K562 (cell line): Measurements from ENCODE around the gene ZNF607. TPM values are rescaled to one million over a fixed set of nuclear protein-coding genes. Genes with fewer than 3 reads are reported as not detected.
A peak's percentile ranks its signal among the peaks of the same experiment; 100 is the strongest.

Experiments used
- BRF2 ChIP-seq: IDR thresholded peaks from 3 replicates; pipeline ENCODE4 v1.6.1; 2011; ENCODE audit warnings: borderline replicate concordance, mild to moderate bottlenecking; ENCODE audit not compliant: insufficient read length, insufficient read depth
- CCAR2 ChIP-seq: fragments of 200-400 bp; formaldehyde crosslinking; IDR thresholded peaks from 2 replicates; pipeline ENCODE4 v1.6.1; 2017; ENCODE audit warnings: mild to moderate bottlenecking, low read depth, low read length
- DLX4 ChIP-seq: fragments of 250-450 bp; sonication (Bioruptor Pico); IDR thresholded peaks from 2 replicates; pipeline ENCODE4 v1.6.1; 2021; ENCODE audit warnings: mild to moderate bottlenecking
- ELK1 ChIP-seq: sonication (generic); formaldehyde crosslinking; IDR thresholded peaks from 2 replicates; pipeline ENCODE4 v1.8.1; 2022; ENCODE audit warnings: missing genetic modification reagents
- FOXK2 ChIP-seq, 2 experiments: fragments of 450-650 bp; IDR thresholded peaks in 1 of 2; conservative IDR thresholded peaks in 1 of 2; 2 replicates each; pipeline ENCODE4 v1.6.1; 2016; ENCODE audit warnings: low read depth in 2 of 2, mild to moderate bottlenecking in 1 of 2
- HDGF ChIP-seq: fragments of 450-650 bp; IDR thresholded peaks from 2 replicates; pipeline ENCODE4 v1.6.1; 2016
- ILK ChIP-seq: fragments of 450-650 bp; IDR thresholded peaks from 2 replicates; pipeline ENCODE4 v1.6.1; 2016; ENCODE audit warnings: missing genetic modification characterization, low read depth, mild to moderate bottlenecking, missing compliant biosample characterization, moderate library complexity, borderline replicate concordance
- KLF10 ChIP-seq: fragments of 250-450 bp; sonication (Bioruptor Pico); IDR thresholded peaks from 2 replicates; pipeline ENCODE4 v1.6.1; 2021; ENCODE audit warnings: matching md5 sums
- NCOA6 ChIP-seq: fragments of 450-650 bp; IDR thresholded peaks from 2 replicates; pipeline ENCODE4 v1.6.1; 2017; ENCODE audit warnings: mild to moderate bottlenecking
- NR2C2 ChIP-seq, 2 experiments: fragments of 200-800 bp in 1 of 2; sonication (Bioruptor generic) in 1 of 2; sonication (generic) in 1 of 2; formaldehyde crosslinking in 1 of 2; IDR thresholded peaks; 2 replicates each; pipeline versions ENCODE4 v1.6.1 to v1.8.0; 2016 to 2022; ENCODE audit warnings: mild to moderate bottlenecking in 1 of 2, missing compliant biosample characterization in 1 of 2, missing genetic modification characterization in 1 of 2, missing genetic modification reagents in 1 of 2
- RBM25 ChIP-seq: fragments of 200-400 bp; formaldehyde crosslinking; IDR thresholded peaks from 2 replicates; pipeline ENCODE4 v1.6.1; 2018; ENCODE audit warnings: low read length, low read depth, moderate library complexity; ENCODE audit not compliant: severe bottlenecking
- THRB ChIP-seq: fragments of 450-650 bp; formaldehyde crosslinking; conservative IDR thresholded peaks from 2 replicates; pipeline ENCODE4 v1.4.0; 2022; ENCODE audit warnings: mild to moderate bottlenecking, missing genetic modification characterization
- TRIM25 ChIP-seq: fragments of 450-650 bp; IDR thresholded peaks from 2 replicates; pipeline ENCODE4 v1.7.0; 2016; ENCODE audit warnings: borderline replicate concordance
- TSHZ1 ChIP-seq: fragments of 250-450 bp; sonication (Bioruptor Pico); IDR thresholded peaks from 2 replicates; pipeline ENCODE4 v1.4.0; 2020; ENCODE audit warnings: mild to moderate bottlenecking, moderate library complexity
- ZNF124 ChIP-seq: sonication (generic); formaldehyde crosslinking; IDR thresholded peaks from 2 replicates; pipeline ENCODE4 v1.8.1; 2022; ENCODE audit warnings: missing genetic modification reagents
- ZNF134 ChIP-seq: fragments of 250-450 bp; sonication (Bioruptor Pico); conservative IDR thresholded peaks from 2 replicates; pipeline ENCODE4 v1.4.0; 2020
- ZNF165 ChIP-seq: fragments of 250-450 bp; sonication (Bioruptor Pico); IDR thresholded peaks from 2 replicates; pipeline ENCODE4 v1.4.0; 2020; ENCODE audit warnings: borderline replicate concordance
- ZNF561 ChIP-seq: fragments of 450-650 bp; formaldehyde crosslinking; conservative IDR thresholded peaks from 2 replicates; pipeline ENCODE4 v1.4.0; 2020; ENCODE audit warnings: mild to moderate bottlenecking, moderate library complexity
- polyA plus RNA-seq, 8 experiments: library from polyadenylated mRNA; depleted of rRNA in 4 of 8; stranded (reverse) in 5 of 8; unstranded in 3 of 8; fragments of >200 nt; fragmentation: Nextera tagmentation in 2 of 8; fragmentation: Illumina TruSeq in 1 of 8; extraction: Ambion mirVana in 2 of 8; extraction: Trizol in 1 of 8; gene quantifications; 2 replicates each; pipeline versions ENCODE4 v1.2.1 to v1.2.3, GENCODE V29; 2011 to 2014; ENCODE audit warnings: inconsistent platforms in 1 of 8, missing spikeins in 1 of 8
- total RNA-seq, 7 experiments: library from RNA; depleted of rRNA in 6 of 7; stranded (reverse); fragments of >200 nt in 6 of 7; fragmentation: Illumina TruSeq in 2 of 7; extraction: Trizol in 2 of 7; gene quantifications; 2 replicates each; pipeline versions ENCODE4 v1.2.1 to v1.2.3, GENCODE V29; 2011 to 2021; ENCODE audit warnings: low replicate concordance in 1 of 7

Gene ZNF607
- total and polyA plus RNA-seq, 9 of the 15 experiments (the other 6 are each of a cell fraction or from before 2014, with no cell fraction given) = 0.65 to 5.1 (median 3.6) TPM

GRCh38 chr19:37655689-37656371, 63.7 kb downstream of the ZNF607 start (continued):
- no peak for TF ChIP-seq TSHZ1 (CRISPR knock-in tag)
- TF ChIP-seq BRF2 = no peak
- peak; percentile 39 to 47; a peak in 2 of 4 replicates for TF ChIP-seq FOXK2 (conservative IDR thresholded peaks at IDR 0.05 in 1 of 2, IDR thresholded peaks at IDR 0.05 in 1 of 2; ENCODE audit: low read depth in 2 of 2)
- TF ChIP-seq DLX4 (CRISPR knock-in tag) = no peak
- no peak for TF ChIP-seq THRB (CRISPR knock-in tag)
- no peak for TF ChIP-seq HDGF
- no peak for TF ChIP-seq NR2C2 (CRISPR knock-in tag; IDR thresholded peaks at IDR 0.05)
- no peak for TF ChIP-seq NR2C2 (tag; IDR thresholded peaks at IDR 0.05)
- TF ChIP-seq ZNF165 (CRISPR knock-in tag) = no peak
- TF ChIP-seq ZNF561 = no peak
- no peak for TF ChIP-seq ZNF134 (CRISPR knock-in tag)
- TF ChIP-seq ELK1 (CRISPR knock-in tag) = no peak
- no peak for TF ChIP-seq NCOA6
- TF ChIP-seq TRIM25 = no peak
- TF ChIP-seq CCAR2 = no peak
- no peak for TF ChIP-seq ILK (tag)
- TF ChIP-seq KLF10 (CRISPR knock-in tag) = no peak
- TF ChIP-seq RBM25 = peak; percentile 73
- no peak for TF ChIP-seq ZNF124 (CRISPR knock-in tag)
